Hepatocyte (in vitro differentiated cells): ENCODE measurements around the gene SNRNP200. TPM values are rescaled to one million over a fixed set of nuclear protein-coding genes. Genes with fewer than 3 reads are reported as not detected.
A peak's percentile ranks its signal among the peaks of the same experiment; 100 is the strongest.

Source experiments
- DNase-seq: peaks from one replicate; pipeline ENCODE4 v3.0.0-alpha.2; 2016; ENCODE audit warnings: low spot score
- H2AFZ ChIP-seq: fragments of 200-600 bp; sonication (generic); 2 replicates; pipeline ENCODE4 v1.6.0; 2016; ENCODE audit warnings: antibody characterized with exemption, mild to moderate bottlenecking
- H3K27ac ChIP-seq: fragments of 200-600 bp; sonication (generic); 2 replicates; pipeline ENCODE4 v1.5.1; 2016; ENCODE audit warnings: mild to moderate bottlenecking
- H3K27me3 ChIP-seq: fragments of 200-600 bp; sonication (generic); 2 replicates; pipeline ENCODE4 v1.6.1; 2016
- H3K36me3 ChIP-seq: fragments of 200-600 bp; sonication (generic); replicated peaks from 2 replicates; pipeline ENCODE4 v1.5.1; 2016; ENCODE audit warnings: low read depth; ENCODE audit not compliant: insufficient read depth
- H3K4me1 ChIP-seq: fragments of 200-600 bp; sonication (generic); 2 replicates; pipeline ENCODE4 v1.5.1; 2016; ENCODE audit warnings: mild to moderate bottlenecking, moderate library complexity; ENCODE audit not compliant: insufficient read depth
- H3K4me2 ChIP-seq: fragments of 200-600 bp; sonication (generic); 2 replicates; pipeline ENCODE4 v1.6.0; 2016
- H3K4me3 ChIP-seq: fragments of 200-600 bp; sonication (generic); 2 replicates; pipeline ENCODE4 v1.5.1; 2016; ENCODE audit warnings: mild to moderate bottlenecking
- H3K79me2 ChIP-seq: fragments of 200-600 bp; sonication (generic); 2 replicates; pipeline ENCODE4 v1.6.0; 2017; ENCODE audit warnings: mild to moderate bottlenecking
- H3K9me2 ChIP-seq: fragments of 200-600 bp; sonication (generic); replicated peaks from 2 replicates; pipeline ENCODE4 v1.6.0; 2017; ENCODE audit warnings: mild to moderate bottlenecking; ENCODE audit not compliant: insufficient read depth
- H3K9me3 ChIP-seq: fragments of 200-600 bp; sonication (generic); 2 replicates; pipeline ENCODE4 v1.5.1; 2016; ENCODE audit warnings: low read depth, mild to moderate bottlenecking
- H4K20me1 ChIP-seq: fragments of 200-600 bp; sonication (generic); 2 replicates; pipeline ENCODE4 v1.6.0; 2016; ENCODE audit warnings: mild to moderate bottlenecking; ENCODE audit not compliant: insufficient read depth, poor library complexity, severe bottlenecking
- CTCF ChIP-seq: fragments of 200-600 bp; sonication (generic); IDR thresholded peaks from 2 replicates; pipeline ENCODE4 v1.5.1; 2016; ENCODE audit warnings: antibody characterized with exemption, mild to moderate bottlenecking; ENCODE audit not compliant: poor library complexity
- EZH2 ChIP-seq: fragments of 200-600 bp; sonication (generic); IDR thresholded peaks from 2 replicates; pipeline ENCODE4 v1.6.1; 2016; ENCODE audit warnings: antibody characterized with exemption, mild to moderate bottlenecking, borderline replicate concordance
- EZH2phosphoT487 ChIP-seq: fragments of 200-600 bp; sonication (generic); IDR thresholded peaks from one replicate; pipeline ENCODE4 v1.6.1; 2018; ENCODE audit warnings: antibody characterized with exemption, mild to moderate bottlenecking, low read depth, moderate library complexity; ENCODE audit not compliant: unreplicated experiment, severe bottlenecking
- WGBS: methylation state at CpG from one replicate; pipeline ENCODE4 v1.1.6; 2016; ENCODE audit warnings: low lambda C conversion rate; ENCODE audit errors: missing lambda C conversion rate; 5-methylcytosine and 5-hydroxymethylcytosine counted together
- polyA plus RNA-seq: library from polyadenylated mRNA; unstranded; fragments of >200 nt; fragmentation: Nextera tagmentation; extraction: Ambion mirVana; gene quantifications from 2 replicates; pipeline ENCODE4 v1.2.1, GENCODE V29; 2016
- total RNA-seq: library from RNA; depleted of rRNA; stranded (reverse); fragments of >200 nt; gene quantifications from 2 replicates; pipeline ENCODE4 v1.2.3, GENCODE V29; 2014

The SNRNP200 gene
- total and polyA plus RNA-seq, 2 experiments from 2014 or later, result 59.8 to 60.9 TPM

- 80% methylated on average over 12 of the region's 12 CpGs for WGBS
- Histone ChIP-seq H3K4me1 (peaks cover 21% of the 10 kb centered on the region), H3K36me3 (peaks cover 3% of the 10 kb centered on the region), H3K9me2 (no peaks in the 10 kb centered on the region), H3K4me2 (peak overlapping the region; percentile 98), H3K27ac (no peak overlapping the region), H3K4me3 (peak overlapping the region; percentile 78), H3K27me3 (no peaks in the 10 kb centered on the region), H2AFZ (no peak overlapping the region), H3K79me2 (peaks cover 54% of the 10 kb centered on the region), H4K20me1 (peaks cover 10% of the 10 kb centered on the region), H3K9me3 (no peaks in the 10 kb centered on the region)
- TF ChIP-seq EZH2 (no peak), EZH2phosphoT487 (no peak), CTCF (peak; percentile 33)
- peak; percentile 69 for DNase-seq
These were observed 38.0 kb downstream of the SNRNP200 start for GRCh38 chr2:96267159-96267971.

- peak within 1 kb of the TSS; percentile 57 for H2AFZ ChIP-seq
- H3K36me3 ChIP-seq, result peaks cover 3% of the 10 kb centered on the region
- H3K9me3 ChIP-seq, result no peaks in the 10 kb centered on the region
- H3K4me3 ChIP-seq, result peak within 1 kb of the TSS; percentile 78
- no peaks in the 10 kb centered on the region for H3K27me3 ChIP-seq
- H3K4me2 ChIP-seq, result peak within 1 kb of the TSS; percentile 99
- peak within 1 kb of the TSS; percentile 88 for H3K27ac ChIP-seq
- peaks cover 60% of the 10 kb centered on the region for H3K79me2 ChIP-seq
- DNase-seq, result peak; percentile 99
- WGBS, result under 1% methylated on average over 55 of the region's 81 CpGs
- TF ChIP-seq EZH2 (no peak), CTCF (peak; percentile 32), EZH2phosphoT487 (no peak)
- H4K20me1 ChIP-seq, result peaks cover 10% of the 10 kb centered on the region
- no peaks in the 10 kb centered on the region for H3K9me2 ChIP-seq
- H3K4me1 ChIP-seq, result peaks cover 32% of the 10 kb centered on the region
These were observed 39.3 kb downstream of the SNRNP200 start, which contains the start of the genes CIAO1 and TMEM127 for GRCh38 chr2:96265840-96266679. Gene CIAO1, plus strand, starts transcription at chr2:96266225. Its CDS starts 126 bp downstream, at chr2:96266351. Gene TMEM127, minus strand, starts transcription at chr2:96265997. Its CDS starts 616 bp downstream, at chr2:96265381.

GRCh38 chr2:96265349-96265839, 40.0 kb downstream of the SNRNP200 start:
- peak overlapping the region; percentile 62 for H3K4me3 ChIP-seq
- peaks cover 10% of the 10 kb centered on the region for H4K20me1 ChIP-seq
- peak overlapping the region; percentile 34 for H2AFZ ChIP-seq
- peaks cover 38% of the 10 kb centered on the region for H3K4me1 ChIP-seq
- H3K9me2 ChIP-seq, result no peaks in the 10 kb centered on the region
- H3K9me3 ChIP-seq, result no peaks in the 10 kb centered on the region
- peaks cover 3% of the 10 kb centered on the region for H3K36me3 ChIP-seq
- DNase-seq, result peak; percentile 63
- under 1% methylated on average over 23 of the region's 49 CpGs for WGBS
- TF ChIP-seq EZH2phosphoT487 (no peak), CTCF (no peak), EZH2 (no peak)
- H3K4me2 ChIP-seq, result peak overlapping the region; percentile 99
- peak overlapping the region; percentile 88 for H3K27ac ChIP-seq
- peaks cover 60% of the 10 kb centered on the region for H3K79me2 ChIP-seq
- no peaks in the 10 kb centered on the region for H3K27me3 ChIP-seq
